HepG2 (cell line): ENCODE data around the gene CDYL2. TPM values are rescaled to one million over a fixed set of nuclear protein-coding genes. Genes with fewer than 3 reads are reported as not detected.
A peak's percentile ranks its signal among the peaks of the same experiment; 100 is the strongest.

Experiments
- EP300 ChIP-seq, 3 experiments: sonication (generic) in 1 of 3; formaldehyde crosslinking in 1 of 3; IDR thresholded peaks; 2 replicates each; pipeline versions ENCODE4 v1.5.1 to v1.6.1; 2011 to 2020; ENCODE audit warnings: low read depth in 2 of 3, low read length in 2 of 3, borderline replicate concordance in 1 of 3, improper control_type of control experiment in 1 of 3, mild to moderate bottlenecking in 1 of 3, missing genetic modification reagents in 1 of 3, moderate library complexity in 1 of 3
- FOXA1 ChIP-seq, 2 experiments: fragments of 450-650 bp in 1 of 2; sonication (generic) in 1 of 2; formaldehyde crosslinking in 1 of 2; IDR thresholded peaks; 2 replicates each; pipeline versions ENCODE4 v1.4.0 to v1.6.1; 2016 to 2020; ENCODE audit warnings: missing genetic modification reagents in 1 of 2
- FOXP4 ChIP-seq: sonication (generic); formaldehyde crosslinking; IDR thresholded peaks from 2 replicates; pipeline ENCODE4 v1.4.0; 2020; ENCODE audit warnings: missing genetic modification reagents
- HMG20B ChIP-seq: conservative IDR thresholded peaks from 2 replicates; pipeline ENCODE4 v1.6.1; 2016; ENCODE audit warnings: missing genetic modification reagents, missing compliant biosample characterization
- HOMEZ ChIP-seq: IDR thresholded peaks from 2 replicates; pipeline ENCODE4 v1.6.1; 2016; ENCODE audit warnings: low read depth
- PCBP2 ChIP-seq: fragments of 200-400 bp; formaldehyde crosslinking; optimal IDR thresholded peaks from 2 replicates; pipeline ENCODE3; 2018; ENCODE audit warnings: low read length, low read depth; ENCODE audit not compliant: poor library complexity, severe bottlenecking
- SIN3A ChIP-seq: IDR thresholded peaks from 2 replicates; pipeline ENCODE4 v1.6.1; 2011; ENCODE audit warnings: low read depth, mild to moderate bottlenecking, control low read depth, low read length, borderline replicate concordance
- ZBTB21 ChIP-seq: sonication (generic); formaldehyde crosslinking; IDR thresholded peaks from 2 replicates; pipeline ENCODE4 v1.4.0; 2020; ENCODE audit warnings: missing genetic modification reagents
- ZBTB26 ChIP-seq: IDR thresholded peaks from 2 replicates; pipeline ENCODE4 v1.6.1; 2016; ENCODE audit warnings: missing compliant biosample characterization, missing genetic modification reagents, borderline replicate concordance
- ZBTB8A ChIP-seq: sonication (generic); formaldehyde crosslinking; IDR thresholded peaks from 2 replicates; pipeline ENCODE4 v1.4.0; 2020; ENCODE audit warnings: mild to moderate bottlenecking, low read depth, missing genetic modification reagents, borderline replicate concordance
- polyA plus RNA-seq, 8 experiments: library from polyadenylated mRNA; depleted of rRNA in 3 of 8; stranded (reverse) in 7 of 8; unstranded in 1 of 8; fragments of >200 nt; fragmentation: Illumina TruSeq in 4 of 8; extraction: Trizol in 4 of 8; gene quantifications; 2 replicates each; pipeline versions ENCODE4 v1.2.1 to v1.2.3, GENCODE V29; 2011 to 2016; ENCODE audit warnings: low read depth in 4 of 8, missing spikeins in 1 of 8, mixed read lengths in 1 of 8; ENCODE audit not compliant: insufficient read depth in 1 of 8
- total RNA-seq, 5 experiments: library from RNA; depleted of rRNA; stranded (reverse); fragments of >200 nt; fragmentation: Illumina TruSeq; extraction: Trizol; gene quantifications; 2 replicates each; pipeline ENCODE4 v1.2.3, GENCODE V29; 2016; ENCODE audit warnings: low read depth in 1 of 5

CDYL2 gene
- total and polyA plus RNA-seq, 2 of the 13 experiments (the other 11 are each of a cell fraction or from before 2014, with no cell fraction given) = 0.07 to 0.35 TPM

GRCh38 chr16:80852261-80852872 lies 48.0 kb upstream of the CDYL2 start (continued):
- TF ChIP-seq FOXP4 (no peak), HOMEZ (CRISPR knock-in tag) (no peak), ZBTB8A (CRISPR knock-in tag) (no peak), ZBTB21 (CRISPR knock-in tag) (no peak), FOXA1 (IDR thresholded peaks at IDR 0.05) (no peak), FOXA1 (CRISPR knock-in tag; IDR thresholded peaks at IDR 0.05) (no peak), EP300 (IDR thresholded peaks at IDR 0.05; ENCODE audit: low read depth in 2 of 2, low read length in 2 of 2) (no peak), EP300 (CRISPR knock-in tag; IDR thresholded peaks at IDR 0.05; ENCODE audit: borderline replicate concordance) (no peak), ZBTB26 (CRISPR knock-in tag) (0 out of 2 replicates have a peak, but pooled peaks have one; percentile 36), HMG20B (CRISPR knock-in tag) (no peak), SIN3A (no peak), PCBP2 (no peak)
